ENCODE data around the gene FAM50B. TPM values are rescaled to one million over a fixed set of nuclear protein-coding genes. Genes with fewer than 3 reads are reported as not detected.

Gene FAM50B
- total and polyA plus RNA-seq, 10 of the 15 experiments (the other 5 are each of a cell fraction or from before 2014, with no cell fraction given) = 0.58 to 10.2 (median 5.9) TPM

DNA sequence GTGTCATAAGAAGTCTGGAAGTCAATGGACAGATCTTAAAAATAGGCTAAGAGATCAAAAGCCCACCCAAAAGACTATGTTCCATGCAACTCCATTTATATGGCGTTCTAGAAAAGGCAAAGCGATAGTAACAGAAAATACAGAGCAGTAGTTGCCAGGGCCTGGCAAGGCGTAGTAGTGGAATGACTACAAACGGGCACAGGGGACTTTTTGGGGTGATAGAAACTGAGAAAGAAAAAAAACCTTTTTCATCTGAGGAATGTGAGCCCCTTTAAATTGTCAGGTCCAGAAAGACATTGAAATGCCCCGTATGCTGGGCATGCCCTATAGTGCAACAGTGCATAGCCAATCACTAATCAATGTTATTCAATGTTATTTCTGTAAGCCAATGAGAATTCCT lies 47.2 kb upstream of the FAM50B start (continued):
- TF ChIP-seq TARDBP (IDR thresholded peaks at IDR 0.05; ENCODE audit: borderline replicate concordance) (no peak), CHD4 (IDR thresholded peaks at IDR 0.05) (no peak), KDM1A (IDR thresholded peaks at IDR 0.05; ENCODE audit: borderline replicate concordance) (no peak), SUZ12 (IDR thresholded peaks at IDR 0.05; ENCODE audit: unreplicated experiment) (no peak), RBBP5 (conservative IDR thresholded peaks at IDR 0.05) (no peak), NR2C1 (IDR thresholded peaks at IDR 0.05) (no peak), MEF2B (IDR thresholded peaks at IDR 0.05; ENCODE audit: partially characterized antibody, poor library complexity, severe bottlenecking) (no peak), EZH2 (IDR thresholded peaks at IDR 0.05; ENCODE audit: borderline replicate concordance, control insufficient read depth, low read depth, low read length) (no peak), SMARCA5 (IDR thresholded peaks at IDR 0.05) (no peak), RELA (IDR thresholded peaks at IDR 0.05; ENCODE audit: borderline replicate concordance, partially characterized antibody) (no peak), ZNF217 (IDR thresholded peaks at IDR 0.05) (no peak), BCL3 (IDR thresholded peaks at IDR 0.05; ENCODE audit: borderline replicate concordance, insufficient read depth, low read depth, low read length, poor library complexity, severe bottlenecking) (peak; percentile 49), TCF12 (IDR thresholded peaks at IDR 0.05; ENCODE audit: low read depth, low read length) (no peak), SRF (IDR thresholded peaks at IDR 0.05; ENCODE audit: low read depth in 2 of 2, low read length in 2 of 2) (no peak), DPF2 (IDR thresholded peaks at IDR 0.05) (no peak), CREB1 (IDR thresholded peaks at IDR 0.05; ENCODE audit: low read depth) (no peak), ZSCAN29 (IDR thresholded peaks at IDR 0.05) (no peak), BRCA1 (IDR thresholded peaks at IDR 0.05; ENCODE audit: low read depth, low read length) (no peak), ZNF622 (IDR thresholded peaks at IDR 0.05) (no peak)
- TF ChIP-seq, protein P1, sequence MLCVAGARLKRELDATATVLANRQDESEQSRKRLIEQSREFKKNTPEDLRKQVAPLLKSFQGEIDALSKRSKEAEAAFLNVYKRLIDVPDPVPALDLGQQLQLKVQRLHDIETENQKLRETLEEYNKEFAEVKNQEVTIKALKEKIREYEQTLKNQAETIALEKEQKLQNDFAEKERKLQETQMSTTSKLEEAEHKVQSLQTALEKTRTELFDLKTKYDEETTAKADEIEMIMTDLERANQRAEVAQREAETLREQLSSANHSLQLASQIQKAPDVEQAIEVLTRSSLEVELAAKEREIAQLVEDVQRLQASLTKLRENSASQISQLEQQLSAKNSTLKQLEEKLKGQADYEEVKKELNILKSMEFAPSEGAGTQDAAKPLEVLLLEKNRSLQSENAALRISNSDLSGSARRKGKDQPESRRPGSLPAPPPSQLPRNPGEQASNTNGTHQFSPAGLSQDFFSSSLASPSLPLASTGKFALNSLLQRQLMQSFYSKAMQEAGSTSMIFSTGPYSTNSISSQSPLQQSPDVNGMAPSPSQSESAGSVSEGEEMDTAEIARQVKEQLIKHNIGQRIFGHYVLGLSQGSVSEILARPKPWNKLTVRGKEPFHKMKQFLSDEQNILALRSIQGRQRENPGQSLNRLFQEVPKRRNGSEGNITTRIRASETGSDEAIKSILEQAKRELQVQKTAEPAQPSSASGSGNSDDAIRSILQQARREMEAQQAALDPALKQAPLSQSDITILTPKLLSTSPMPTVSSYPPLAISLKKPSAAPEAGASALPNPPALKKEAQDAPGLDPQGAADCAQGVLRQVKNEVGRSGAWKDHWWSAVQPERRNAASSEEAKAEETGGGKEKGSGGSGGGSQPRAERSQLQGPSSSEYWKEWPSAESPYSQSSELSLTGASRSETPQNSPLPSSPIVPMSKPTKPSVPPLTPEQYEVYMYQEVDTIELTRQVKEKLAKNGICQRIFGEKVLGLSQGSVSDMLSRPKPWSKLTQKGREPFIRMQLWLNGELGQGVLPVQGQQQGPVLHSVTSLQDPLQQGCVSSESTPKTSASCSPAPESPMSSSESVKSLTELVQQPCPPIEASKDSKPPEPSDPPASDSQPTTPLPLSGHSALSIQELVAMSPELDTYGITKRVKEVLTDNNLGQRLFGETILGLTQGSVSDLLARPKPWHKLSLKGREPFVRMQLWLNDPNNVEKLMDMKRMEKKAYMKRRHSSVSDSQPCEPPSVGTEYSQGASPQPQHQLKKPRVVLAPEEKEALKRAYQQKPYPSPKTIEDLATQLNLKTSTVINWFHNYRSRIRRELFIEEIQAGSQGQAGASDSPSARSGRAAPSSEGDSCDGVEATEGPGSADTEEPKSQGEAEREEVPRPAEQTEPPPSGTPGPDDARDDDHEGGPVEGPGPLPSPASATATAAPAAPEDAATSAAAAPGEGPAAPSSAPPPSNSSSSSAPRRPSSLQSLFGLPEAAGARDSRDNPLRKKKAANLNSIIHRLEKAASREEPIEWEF (IDR thresholded peaks at IDR 0.05; ENCODE audit: insufficient replicate concordance, low read depth, low read length) = no peak
- TF ChIP-seq, protein P2, sequence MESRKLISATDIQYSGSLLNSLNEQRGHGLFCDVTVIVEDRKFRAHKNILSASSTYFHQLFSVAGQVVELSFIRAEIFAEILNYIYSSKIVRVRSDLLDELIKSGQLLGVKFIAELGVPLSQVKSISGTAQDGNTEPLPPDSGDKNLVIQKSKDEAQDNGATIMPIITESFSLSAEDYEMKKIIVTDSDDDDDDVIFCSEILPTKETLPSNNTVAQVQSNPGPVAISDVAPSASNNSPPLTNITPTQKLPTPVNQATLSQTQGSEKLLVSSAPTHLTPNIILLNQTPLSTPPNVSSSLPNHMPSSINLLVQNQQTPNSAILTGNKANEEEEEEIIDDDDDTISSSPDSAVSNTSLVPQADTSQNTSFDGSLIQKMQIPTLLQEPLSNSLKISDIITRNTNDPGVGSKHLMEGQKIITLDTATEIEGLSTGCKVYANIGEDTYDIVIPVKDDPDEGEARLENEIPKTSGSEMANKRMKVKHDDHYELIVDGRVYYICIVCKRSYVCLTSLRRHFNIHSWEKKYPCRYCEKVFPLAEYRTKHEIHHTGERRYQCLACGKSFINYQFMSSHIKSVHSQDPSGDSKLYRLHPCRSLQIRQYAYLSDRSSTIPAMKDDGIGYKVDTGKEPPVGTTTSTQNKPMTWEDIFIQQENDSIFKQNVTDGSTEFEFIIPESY (IDR thresholded peaks at IDR 0.05) = no peak
- TF ChIP-seq, protein P3, sequence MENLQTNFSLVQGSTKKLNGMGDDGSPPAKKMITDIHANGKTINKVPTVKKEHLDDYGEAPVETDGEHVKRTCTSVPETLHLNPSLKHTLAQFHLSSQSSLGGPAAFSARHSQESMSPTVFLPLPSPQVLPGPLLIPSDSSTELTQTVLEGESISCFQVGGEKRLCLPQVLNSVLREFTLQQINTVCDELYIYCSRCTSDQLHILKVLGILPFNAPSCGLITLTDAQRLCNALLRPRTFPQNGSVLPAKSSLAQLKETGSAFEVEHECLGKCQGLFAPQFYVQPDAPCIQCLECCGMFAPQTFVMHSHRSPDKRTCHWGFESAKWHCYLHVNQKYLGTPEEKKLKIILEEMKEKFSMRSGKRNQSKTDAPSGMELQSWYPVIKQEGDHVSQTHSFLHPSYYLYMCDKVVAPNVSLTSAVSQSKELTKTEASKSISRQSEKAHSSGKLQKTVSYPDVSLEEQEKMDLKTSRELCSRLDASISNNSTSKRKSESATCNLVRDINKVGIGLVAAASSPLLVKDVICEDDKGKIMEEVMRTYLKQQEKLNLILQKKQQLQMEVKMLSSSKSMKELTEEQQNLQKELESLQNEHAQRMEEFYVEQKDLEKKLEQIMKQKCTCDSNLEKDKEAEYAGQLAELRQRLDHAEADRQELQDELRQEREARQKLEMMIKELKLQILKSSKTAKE (IDR thresholded peaks at IDR 0.05; ENCODE audit: low read depth, poor library complexity, severe bottlenecking) = no peak

All from GM12878 (cell line).